HL-60/S4 treated with retinoic acid at 250 ng/mL for 4 days and 3 days (cell line): ENCODE data around the gene FAM180B.
"Not testable (repeated sequence)": the region's sequence is repeated elsewhere in the genome, so short reads cannot be mapped to it uniquely, and the experiment has no call there.

Experiments used
- in situ Hi-C: fragments of 300-500 bp; cut with MboI; formaldehyde crosslinking; loops from 2 replicates; pipeline ENCODE4 v1.7.0; 2022; ENCODE audit warnings: low sequenced_read_pairs

Gene FAM180B

DNA sequence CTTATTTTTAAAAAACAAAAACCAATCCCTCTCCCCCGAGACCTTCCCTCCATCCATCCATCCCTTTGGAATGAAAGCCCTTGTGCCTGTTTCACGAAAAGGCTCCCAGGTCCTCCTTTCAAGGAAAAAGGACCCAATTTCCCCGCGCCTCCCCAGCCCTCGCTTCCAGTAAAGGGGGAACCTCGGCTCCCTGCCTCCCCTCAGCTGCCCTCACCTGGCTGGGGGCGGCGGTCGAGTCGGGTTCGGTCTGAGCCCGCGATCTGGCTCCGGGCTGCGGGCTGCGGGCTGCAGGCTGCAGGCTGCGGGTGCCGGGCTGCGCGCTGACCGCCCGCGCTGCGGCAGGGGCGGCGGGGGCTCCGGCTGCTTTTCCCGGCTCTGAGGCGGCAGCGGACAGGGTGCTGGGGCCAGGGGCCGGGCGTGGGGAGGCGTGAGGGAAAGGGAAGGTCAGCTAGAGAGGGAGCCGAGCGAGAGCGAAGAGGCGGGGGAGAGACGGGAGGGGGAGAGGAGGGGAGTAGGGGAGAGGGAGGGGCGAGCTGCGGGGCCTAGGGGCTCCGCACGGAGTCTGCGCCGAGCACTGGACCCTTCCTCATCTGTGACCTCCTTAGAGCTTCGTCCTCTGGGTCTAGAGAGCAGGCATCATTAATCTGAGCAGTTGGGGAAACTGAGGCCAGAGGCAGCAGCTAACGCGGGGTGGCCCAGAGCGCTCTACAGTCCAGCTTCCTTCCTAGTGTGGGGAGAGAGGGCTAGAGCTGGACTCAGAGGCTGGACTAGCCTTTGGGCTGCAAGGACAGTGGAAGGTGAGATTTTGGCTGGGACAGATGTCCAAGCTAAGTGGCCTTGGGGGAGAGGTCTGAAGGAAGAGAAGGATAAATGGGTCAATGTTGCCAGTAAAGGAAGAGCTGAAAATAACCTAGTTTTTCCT is 7.7 kb downstream of the FAM180B start, which contains the start of gene C1QTNF4:
Gene C1QTNF4 (minus strand): TSS at position 478 of the 922 bp plus-strand sequence. CDS start 3,601 bp downstream, outside the sequence.
- in situ Hi-C loops: no loop called here

- in situ Hi-C loops: no loop called here
Observed at GRCh38 chr11:47595029-47595428, 8.6 kb downstream of the FAM180B start.

DNA sequence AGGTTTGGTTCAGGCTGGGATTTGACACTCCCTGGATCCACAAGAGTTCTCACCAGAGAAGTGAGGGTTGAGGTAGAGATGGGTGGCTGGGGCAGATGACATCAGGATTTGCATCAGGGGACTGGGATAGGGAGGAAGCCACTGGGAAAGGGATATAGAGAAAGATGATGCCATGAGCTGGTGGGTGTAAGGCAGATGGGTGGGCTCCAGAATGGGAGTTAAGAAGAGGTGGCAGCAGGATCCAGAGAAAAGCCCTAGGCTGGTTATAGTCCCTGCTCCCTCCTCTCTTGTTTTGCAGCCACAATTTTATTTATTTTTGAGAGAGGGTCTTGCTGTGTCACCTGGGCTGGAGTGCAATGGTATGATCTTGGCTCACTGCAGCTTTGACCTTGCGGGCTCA is 9.5 kb downstream of the FAM180B start:
- in situ Hi-C loops: no loop called here

DNA sequence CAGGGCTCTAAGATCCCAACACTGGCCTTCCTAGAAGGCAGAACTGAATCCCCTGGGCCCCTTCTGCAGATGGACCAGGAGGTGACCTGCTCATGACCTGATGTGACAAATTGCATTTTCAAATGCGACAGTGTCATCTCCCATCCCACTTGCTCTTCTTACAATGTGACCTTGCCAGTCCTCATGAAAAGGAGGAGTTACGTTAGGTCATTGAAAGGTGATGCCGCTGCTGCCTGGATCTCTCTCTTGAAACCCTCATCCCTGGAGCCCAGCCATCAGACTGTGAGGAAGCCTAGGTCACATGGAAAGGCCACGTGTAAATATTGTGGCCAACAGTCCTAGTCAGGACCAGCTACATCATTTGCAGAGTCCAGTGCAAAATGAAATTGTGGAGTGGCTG is 13.4 kb downstream of the FAM180B start:
- in situ Hi-C loops: no loop called here

DNA sequence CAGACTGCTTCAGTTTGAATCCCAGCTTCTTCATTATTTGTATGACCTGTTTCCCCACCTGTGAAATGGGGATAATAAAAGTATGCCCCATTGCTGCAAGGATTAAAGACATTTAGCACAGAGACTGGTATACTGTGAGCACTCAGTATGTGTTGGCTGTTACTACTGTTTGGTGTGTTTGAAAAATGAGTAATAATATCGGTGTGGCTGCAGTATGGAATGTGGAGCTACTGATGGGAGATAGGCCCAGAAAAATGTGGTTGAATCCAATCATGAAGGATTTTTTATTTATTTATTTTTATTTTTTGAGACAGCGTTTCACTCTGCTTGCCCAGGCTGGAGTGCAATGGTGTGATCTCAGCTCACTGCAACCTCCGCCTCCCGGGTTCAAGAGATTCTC is 16.8 kb downstream of the FAM180B start:
- in situ Hi-C loops: no loop called here

DNA sequence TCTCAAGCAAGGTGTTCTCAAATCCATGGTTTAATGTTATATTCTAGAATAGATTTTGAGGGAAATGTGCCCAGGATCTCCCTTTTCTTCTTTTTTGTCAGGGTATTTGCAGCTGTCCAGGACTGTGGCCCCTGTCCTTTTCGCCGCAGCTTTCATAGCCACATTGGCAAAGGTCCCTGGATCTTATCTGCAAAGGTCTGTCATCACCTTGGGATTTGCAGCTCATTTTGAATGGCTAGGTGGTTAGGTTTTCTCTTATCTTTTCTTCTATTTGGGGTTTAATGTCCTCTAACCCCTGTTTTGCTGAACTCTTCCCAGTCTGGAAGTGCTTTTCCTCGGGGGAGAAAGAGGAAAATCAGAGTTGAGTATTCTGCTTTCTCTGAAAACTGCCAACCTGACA is 19.4 kb downstream of the FAM180B start:
- in situ Hi-C loops: no loop called here

- in situ Hi-C loops: no loop called here
Observed at GRCh38 chr11:47606731-47607130, 20.3 kb downstream of the FAM180B start.

DNA sequence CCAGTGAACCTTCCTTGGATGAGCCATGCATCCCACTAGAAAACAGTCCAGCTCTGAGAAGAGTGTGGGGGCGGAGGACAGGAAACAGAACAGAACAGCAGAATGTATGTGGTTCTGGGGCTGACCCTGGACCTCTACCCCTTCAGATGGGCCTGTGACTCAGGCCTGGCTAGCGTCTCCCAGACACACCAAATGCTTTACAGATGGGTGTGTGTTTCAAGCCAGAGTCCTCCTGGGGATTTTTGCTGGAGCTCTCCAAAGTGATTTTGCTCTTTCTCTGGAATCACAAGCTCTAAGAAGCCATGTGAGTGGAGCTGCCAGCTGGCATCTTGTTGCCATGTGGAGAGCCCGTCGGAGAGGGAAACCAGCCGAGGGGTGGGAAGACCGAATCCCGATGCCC is 20.9 kb downstream of the FAM180B start:
- in situ Hi-C loops: no loop called here

- in situ Hi-C loops: no loop called here
Observed at GRCh38 chr11:47609675-47610074, 23.2 kb downstream of the FAM180B start.

DNA sequence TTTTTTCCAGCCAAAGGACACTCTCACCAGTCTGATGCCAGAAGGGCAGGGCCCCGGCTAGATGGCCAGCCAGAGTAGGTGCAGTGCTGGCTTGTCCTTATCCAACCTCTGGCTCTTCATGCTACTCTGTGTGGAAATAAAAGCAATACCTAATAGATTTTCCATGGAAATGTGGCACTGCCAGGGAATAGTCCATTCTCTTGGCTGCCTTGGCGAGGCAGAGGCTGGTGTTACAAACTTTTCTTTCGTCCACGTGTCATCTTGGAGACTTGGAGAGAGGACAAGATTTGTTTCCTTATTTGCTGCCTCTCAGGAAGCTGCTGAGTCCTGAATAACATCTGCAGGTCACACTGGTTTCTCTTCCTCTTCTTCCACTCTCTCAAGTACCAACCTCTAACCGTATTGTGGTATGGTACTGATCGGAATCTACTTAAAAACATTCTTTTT is 24.9 kb downstream of the FAM180B start:
- in situ Hi-C loops: no loop called here

GRCh38 chr11:47615249-47615648 is 28.8 kb downstream of the FAM180B start:
- in situ Hi-C loops: no loop called here

DNA sequence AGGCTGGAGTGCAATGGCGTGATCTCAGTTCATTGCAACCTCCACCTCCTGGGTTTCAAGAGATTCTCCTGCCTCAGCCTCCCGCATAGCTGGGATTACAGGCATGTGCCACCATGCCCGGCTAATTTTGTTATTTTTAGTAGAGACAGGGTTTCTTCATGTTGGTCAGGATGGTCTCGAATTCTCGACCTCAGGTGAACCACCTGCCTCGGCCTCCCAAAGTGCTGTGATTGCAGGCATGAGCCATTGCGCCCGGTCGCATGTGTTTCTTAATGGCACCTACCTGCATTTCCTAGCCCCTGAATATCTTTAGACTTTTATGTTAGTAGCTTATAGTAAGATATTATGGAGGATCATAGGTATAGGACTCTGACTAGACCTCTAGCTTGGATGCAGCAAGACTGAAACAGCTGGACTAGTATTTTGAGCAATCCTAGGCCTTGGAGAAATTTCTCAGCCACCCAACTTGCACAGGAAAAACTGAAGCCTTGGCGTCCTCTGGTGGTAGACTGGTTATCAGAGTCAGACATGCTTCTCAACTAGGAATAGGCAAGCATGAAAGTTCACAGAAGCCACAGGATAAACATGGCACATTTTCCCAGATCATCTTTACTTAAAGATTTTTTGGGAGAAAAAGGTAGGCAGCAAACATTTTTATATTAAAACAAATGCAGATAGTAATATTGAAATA is 30.4 kb downstream of the FAM180B start:
- in situ Hi-C loops: no loop called here

GRCh38 chr11:47617417-47617809 is 30.9 kb downstream of the FAM180B start:
- in situ Hi-C loops: no loop called here

DNA sequence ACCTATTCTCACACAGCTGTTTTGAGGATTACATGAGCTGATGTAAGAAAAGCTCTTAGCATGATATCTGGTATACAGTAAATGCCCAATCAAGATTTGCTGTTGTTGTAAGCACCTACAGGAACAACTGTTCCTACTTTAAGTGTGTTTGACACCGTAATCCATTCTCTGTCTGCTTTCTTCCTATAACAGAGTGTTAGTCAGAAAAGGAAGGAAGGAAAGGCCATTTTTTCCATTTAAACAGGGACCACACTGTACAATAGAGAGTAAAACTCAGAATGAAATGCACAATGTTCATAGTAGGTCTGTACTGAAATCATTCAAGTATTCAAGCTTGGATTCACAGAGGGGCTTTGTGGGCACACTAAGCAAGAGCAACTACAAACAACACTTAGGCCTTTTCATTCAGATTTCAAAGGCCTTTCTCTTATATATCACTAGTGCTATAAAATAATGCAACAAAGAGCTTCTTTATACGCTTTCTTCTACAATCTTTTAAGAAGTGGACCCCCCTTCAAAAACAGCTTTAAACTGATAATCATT is 34.4 kb downstream of the FAM180B start:
- in situ Hi-C loops: no loop called here

GRCh38 chr11:47626234-47626633 is 39.8 kb downstream of the FAM180B start:
- in situ Hi-C loops: no loop called here

DNA sequence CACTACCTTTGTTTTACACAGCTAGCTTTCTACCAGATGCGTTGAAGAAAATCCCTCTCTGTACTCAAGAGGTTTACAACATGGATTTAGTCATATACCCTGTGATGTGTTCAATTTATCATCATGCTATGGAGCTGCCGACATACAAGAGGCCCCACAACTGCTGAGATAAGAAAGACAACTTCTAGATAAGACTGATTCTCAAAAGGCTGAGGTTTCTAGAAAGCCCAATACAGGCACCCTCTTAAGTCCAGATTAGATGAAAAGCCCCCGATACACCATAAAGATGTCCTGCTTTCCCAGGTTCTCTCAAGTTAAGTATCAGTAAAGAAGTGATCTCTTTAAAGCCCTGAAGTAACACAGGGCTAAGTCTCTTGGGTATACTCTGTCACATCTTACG is 41.5 kb downstream of the FAM180B start:
- in situ Hi-C loops: no loop called here

- in situ Hi-C loops: no loop called here
Observed at GRCh38 chr11:47631473-47631872, 45.0 kb downstream of the FAM180B start.

DNA sequence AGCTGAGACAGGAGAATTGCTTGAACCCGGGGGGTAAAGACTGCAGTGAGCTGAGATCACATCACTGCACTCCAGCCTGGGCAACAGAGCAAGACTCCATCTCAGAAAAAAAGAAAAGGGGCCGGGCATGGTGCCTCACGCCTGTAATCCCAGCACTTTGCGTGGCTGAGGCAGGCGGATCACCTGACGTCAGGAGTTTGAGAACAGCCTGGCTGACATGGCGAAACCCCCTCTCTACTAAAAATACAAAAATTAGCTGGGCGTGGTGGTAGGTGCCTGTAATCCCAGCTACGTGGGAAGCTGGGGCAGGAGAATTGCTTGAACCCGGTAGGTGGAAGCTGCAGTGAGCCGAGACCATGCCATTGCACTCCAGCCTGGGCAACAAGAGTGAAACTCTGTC is 49.9 kb downstream of the FAM180B start:
- in situ Hi-C loops: not testable (repeated sequence)
